Endothelial cell of umbilical vein (primary cell): ENCODE measurements around the gene PSME3. TPM values are rescaled to one million over a fixed set of nuclear protein-coding genes. Genes with fewer than 3 reads are reported as not detected.

ENCODE experiments used
- BruUV-seq: library from RNA; stranded (reverse); fragments of 400-500 nt; replicated peaks from 2 replicates; lab custom pipeline; 2021; lab: Mats Ljungman, UMichigan
- CTCF ChIA-PET: fragments of 300-600, 350-600 bp; sonication (Branson Sonifier 250); formaldehyde crosslinking; loops from one replicate; lab custom pipeline; 2021; ENCODE audit warnings: antibody characterized with exemption, inconsistent platforms; lab: Charles Lee
- POLR2A ChIA-PET: fragments of 300-600, 350-600 bp; sonication (Branson Sonifier 250); formaldehyde crosslinking; loops from one replicate; lab custom pipeline; 2021; ENCODE audit warnings: antibody characterized with exemption, inconsistent platforms; lab: Charles Lee
- DNase-seq: peaks from one replicate; pipeline ENCODE4 v3.0.0-alpha.2; 2011; ENCODE audit warnings: low read depth, low spot score
- FAIRE-seq: peaks from 2 replicates; lab custom pipeline; 2011; peaks lifted over from hg19 to GRCh38; lab: Jason Lieb, UNC
- H2AFZ ChIP-seq: 2 replicates; pipeline ENCODE4 v1.6.0; 2012; ENCODE audit warnings: low read depth, low read length, control low read depth, inconsistent platforms
- H3K27ac ChIP-seq: 2 replicates; pipeline ENCODE4 v1.5.1; 2011; ENCODE audit warnings: low read depth, mild to moderate bottlenecking, control low read depth, low read length, moderate library complexity; ENCODE audit not compliant: insufficient read depth
- H3K27me3 ChIP-seq, 2 experiments: 2 replicates each; pipeline versions ENCODE4 v1.6.0 to v1.6.1; 2011; ENCODE audit warnings: low read length in 2 of 2, mixed read lengths in 1 of 2; ENCODE audit not compliant: control insufficient read depth in 2 of 2, insufficient read depth in 2 of 2
- H3K36me3 ChIP-seq, 2 experiments: 2 replicates in 1 of 2; 3 replicates in 1 of 2; pipeline ENCODE4 v1.5.1; 2011; ENCODE audit warnings: low read length in 2 of 2, mild to moderate bottlenecking in 1 of 2, moderate library complexity in 1 of 2; ENCODE audit not compliant: control insufficient read depth in 2 of 2, insufficient read depth in 2 of 2; ENCODE audit errors: extremely low read depth in 1 of 2
- H3K4me1 ChIP-seq: 3 replicates; pipeline ENCODE4 v1.5.1; 2011; ENCODE audit warnings: mild to moderate bottlenecking, low read length; ENCODE audit not compliant: control insufficient read depth, insufficient read depth; ENCODE audit errors: extremely low read depth
- H3K4me2 ChIP-seq: 2 replicates; pipeline ENCODE4 v1.6.1; 2011; ENCODE audit warnings: low read length, control low read depth, mixed read lengths; ENCODE audit not compliant: insufficient read depth
- H3K4me3 ChIP-seq, 3 experiments: fragments of 200-600 bp in 1 of 3; sonication (generic), shearing (Covaris generic) in 1 of 3; replicated peaks in 1 of 3; 2 replicates each; pipeline ENCODE4 v1.5.1; 2011 to 2016; ENCODE audit warnings: control low read depth in 3 of 3, low read length in 3 of 3, mild to moderate bottlenecking in 2 of 3, inconsistent platforms in 1 of 3, low read depth in 1 of 3, moderate library complexity in 1 of 3; ENCODE audit not compliant: insufficient read depth in 1 of 3
- H3K79me2 ChIP-seq: 2 replicates; pipeline ENCODE4 v1.6.0; 2012; ENCODE audit warnings: low read length, inconsistent platforms; ENCODE audit not compliant: control insufficient read depth, insufficient read depth
- H3K9ac ChIP-seq: replicated peaks from 2 replicates; pipeline ENCODE3; 2011; ENCODE audit warnings: low read length, control low read depth; ENCODE audit not compliant: insufficient read depth; ENCODE audit errors: extremely low read depth
- H3K9me1 ChIP-seq: replicated peaks from 3 replicates; pipeline ENCODE4 v1.6.0; 2011; ENCODE audit warnings: mild to moderate bottlenecking, low read length; ENCODE audit not compliant: control insufficient read depth, insufficient read depth; ENCODE audit errors: extremely low read depth
- H3K9me3 ChIP-seq: replicated peaks from 2 replicates; pipeline ENCODE4 v1.5.1; 2012; ENCODE audit warnings: low read length, inconsistent platforms; ENCODE audit not compliant: control insufficient read depth, insufficient read depth
- H4K20me1 ChIP-seq: replicated peaks from 2 replicates; pipeline ENCODE3; 2011; ENCODE audit warnings: mild to moderate bottlenecking, low read length; ENCODE audit not compliant: control insufficient read depth, insufficient read depth; ENCODE audit errors: extremely low read depth
- CTCF ChIP-seq, 2 donors: IDR thresholded peaks; 1 replicate in 1 of 2; 2 replicates in 1 of 2; pipeline ENCODE4 v1.5.1; 2011; ENCODE audit warnings: low read length in 2 of 2, mild to moderate bottlenecking in 2 of 2, moderate library complexity in 2 of 2, control low read depth in 1 of 2, inconsistent platforms in 1 of 2, low read depth in 1 of 2; ENCODE audit not compliant: insufficient read depth in 1 of 2; ENCODE audit errors: extremely low read depth in 1 of 2
- EZH2 ChIP-seq: IDR thresholded peaks from 2 replicates; pipeline ENCODE4 v1.6.1; 2012; ENCODE audit warnings: borderline replicate concordance, low read depth, mild to moderate bottlenecking, moderate library complexity, low read length, inconsistent platforms; ENCODE audit not compliant: severe bottlenecking
- FOS ChIP-seq: IDR thresholded peaks from 2 replicates; pipeline ENCODE4 v1.6.1; 2011; ENCODE audit warnings: mild to moderate bottlenecking, low read length, moderate library complexity, borderline replicate concordance; ENCODE audit not compliant: insufficient read depth
- GATA2 ChIP-seq: IDR thresholded peaks from 2 replicates; pipeline ENCODE4 v1.7.0; 2011; ENCODE audit warnings: low read depth, mild to moderate bottlenecking, moderate library complexity, mixed read lengths, low read length; ENCODE audit not compliant: insufficient read length, insufficient read depth
- JUN ChIP-seq: IDR thresholded peaks from 2 replicates; pipeline ENCODE4 v1.6.1; 2011; ENCODE audit warnings: borderline replicate concordance, low read depth; ENCODE audit not compliant: insufficient read length, insufficient read depth
- MAX ChIP-seq: IDR thresholded peaks from 2 replicates; pipeline ENCODE4 v1.6.1; 2011; ENCODE audit not compliant: insufficient read depth, insufficient read length
- MYC ChIP-seq: IDR thresholded peaks from one replicate; pipeline ENCODE4 v1.6.1; 2011; ENCODE audit warnings: mild to moderate bottlenecking, low read depth, low read length
- POLR2A ChIP-seq: IDR thresholded peaks from 2 replicates; pipeline ENCODE4 v1.6.1; 2012; ENCODE audit warnings: low read depth, mild to moderate bottlenecking, control low read depth, low read length
- POLR2AphosphoS5 ChIP-seq: IDR thresholded peaks from 2 replicates; pipeline ENCODE4 v1.6.1; 2012; ENCODE audit warnings: low read depth, mild to moderate bottlenecking, control low read depth, low read length, moderate library complexity; ENCODE audit not compliant: insufficient read depth
- dilution Hi-C: fragments of 300-500 bp; cut with MboI; formaldehyde crosslinking; loops from one replicate; pipeline ENCODE4 v1.15.0; 2019; ENCODE audit warnings: low sequenced_read_pairs; ENCODE audit not compliant: extremely low pct_ligation_motif_present
- intact Hi-C: fragments of 100-400 bp; cut with micrococcal nuclease; formaldehyde crosslinking; loops from one replicate; pipeline ENCODE4 v1.10.0; 2022
- polyA plus RNA-seq, 4 experiments: library from polyadenylated mRNA; depleted of rRNA in 3 of 4; stranded (reverse) in 3 of 4; unstranded in 1 of 4; fragments of >200 nt; gene quantifications; 2 replicates each; pipeline versions ENCODE4 v1.2.1 to v1.2.3, GENCODE V29; 2011 to 2012; ENCODE audit warnings: missing spikeins in 1 of 4
- total RNA-seq: library from RNA; stranded (reverse); gene quantifications from 2 replicates; pipeline ENCODE4 v1.2.3, GENCODE V29; 2021

PSME3 gene
- total and polyA plus RNA-seq, 2 donors (not counting 3 experiments of a cell fraction or from before 2014, with no cell fraction given): 98.4 to 126 TPM

- dilution Hi-C loops (no loop called here), intact Hi-C loops (no loop called here)
- no TSS peak for BruUV-seq
- ChIA-PET POLR2A (no interaction called here), CTCF (interaction anchor here (1.4 to 4.0 kb wide), 3 partner anchors 12 to 50 kb away, joined by 3 to 19 read pairs (median 4); no protein-coding TSS in a partner anchor)
- no peaks in the 10 kb centered on the region for H3K79me2 ChIP-seq
- H3K36me3 ChIP-seq: no peaks in the 10 kb centered on the region
- peaks cover 5 to 7% of the 10 kb centered on the region in 2 experiments for H3K27me3 ChIP-seq
- H3K4me1 ChIP-seq: no peaks in the 10 kb centered on the region
- no peaks in the 10 kb centered on the region for H4K20me1 ChIP-seq
- no peak overlapping the region for H2AFZ ChIP-seq
- no peak overlapping the region for H3K4me2 ChIP-seq
- no peak overlapping the region for H3K4me3 ChIP-seq
- no peak overlapping the region for H3K9ac ChIP-seq
- no peaks in the 10 kb centered on the region for H3K9me1 ChIP-seq
- no peak for DNase-seq
- H3K27ac ChIP-seq: no peak overlapping the region
- TF ChIP-seq MYC (no peak), MAX (no peak), EZH2 (no peak), POLR2A (no peak), GATA2 (no peak), JUN (no peak), POLR2AphosphoS5 (no peak), FOS (no peak), CTCF (IDR thresholded peaks at IDR 0.05; ENCODE audit: extremely low read depth in 1 of 2, insufficient read depth in 1 of 2, low read depth in 1 of 2, low read length in 2 of 2) (no peak)
- no peaks in the 10 kb centered on the region for H3K9me3 ChIP-seq
- no peak for FAIRE-seq
Observed at GRCh38 chr17:42878924-42879595, 45.9 kb downstream of the PSME3 start.
